HEK293 (cell line): ENCODE data around the gene RAMP3.

Source experiments
- CTCF ChIA-PET: fragments of 350-600 bp; formaldehyde crosslinking; extraction: SDS; loops from one replicate; lab custom pipeline; 2021; ENCODE audit warnings: antibody characterized with exemption; lab: Yijun Ruan, JAX
- POLR2A ChIA-PET: fragments of 300-600 bp; formaldehyde crosslinking; extraction: SDS; loops from one replicate; lab custom pipeline; 2020; ENCODE audit warnings: antibody characterized with exemption, inconsistent platforms; lab: Yijun Ruan, JAX
- H3K27ac ChIP-seq: fragments of 200-500 bp; sonication (Bioruptor generic); 2 replicates; pipeline ENCODE4 v1.5.1; 2014; ENCODE audit warnings: low read depth, low read length, control low read depth, inconsistent platforms; ENCODE audit errors: extremely low read depth
- H3K36me3 ChIP-seq, 2 experiments: fragments of 200-500 bp in 1 of 2; sonication (Bioruptor generic) in 1 of 2; 1 replicate in 1 of 2; 2 replicates in 1 of 2; pipeline ENCODE4 v1.5.1; 2014 to 2017; ENCODE audit warnings: inconsistent platforms in 2 of 2, low read length in 2 of 2; ENCODE audit not compliant: control insufficient read depth in 2 of 2, insufficient read depth in 1 of 2
- H3K4me1 ChIP-seq: fragments of 200-500 bp; sonication (Bioruptor generic); 2 replicates; pipeline ENCODE4 v1.5.1; 2014; ENCODE audit warnings: mild to moderate bottlenecking, low read length, inconsistent platforms; ENCODE audit not compliant: control insufficient read depth, insufficient read depth
- H3K4me3 ChIP-seq: 2 replicates; pipeline ENCODE4 v1.5.1; 2011; ENCODE audit warnings: low read depth, mild to moderate bottlenecking, control low read depth, low read length, moderate library complexity
- H3K9me3 ChIP-seq: fragments of 200-500 bp; sonication (Bioruptor generic); 2 replicates; pipeline ENCODE4 v1.5.1; 2014; ENCODE audit warnings: low read depth, low read length, inconsistent platforms; ENCODE audit not compliant: control insufficient read depth, insufficient read depth
- AEBP2 ChIP-seq: fragments of 450-650 bp; formaldehyde crosslinking; IDR thresholded peaks from 2 replicates; pipeline ENCODE4 v1.5.1; 2016; ENCODE audit warnings: missing biosample characterization, missing genetic modification characterization, borderline replicate concordance
- EGR2 ChIP-seq: fragments of 450-650 bp; formaldehyde crosslinking; IDR thresholded peaks from 2 replicates; pipeline ENCODE4 v1.5.1; 2016; ENCODE audit warnings: low read depth, missing biosample characterization, missing genetic modification characterization
- IKZF3 ChIP-seq: fragments of 450-650 bp; IDR thresholded peaks from 2 replicates; pipeline ENCODE4 v1.5.0; 2018; ENCODE audit warnings: missing biosample characterization, mild to moderate bottlenecking, missing genetic modification characterization, moderate library complexity
- MEIS1 ChIP-seq: sonication (generic); formaldehyde crosslinking; IDR thresholded peaks from 2 replicates; pipeline ENCODE4 v1.8.1; 2022; ENCODE audit warnings: missing genetic modification reagents, mild to moderate bottlenecking, borderline replicate concordance
- REPIN1 ChIP-seq: fragments of 450-650 bp; formaldehyde crosslinking; IDR thresholded peaks from 2 replicates; pipeline ENCODE4 v1.5.1; 2017; ENCODE audit warnings: missing biosample characterization, missing genetic modification characterization, low read depth
- ZBTB10 ChIP-seq: fragments of 450-650 bp; formaldehyde crosslinking; IDR thresholded peaks from 2 replicates; pipeline ENCODE4 v1.5.1; 2016; ENCODE audit warnings: missing biosample characterization, missing genetic modification characterization
- ZBTB44 ChIP-seq: fragments of 450-650 bp; IDR thresholded peaks from 2 replicates; pipeline ENCODE4 v1.5.1; 2018; ENCODE audit warnings: missing biosample characterization, mild to moderate bottlenecking, missing genetic modification characterization
- ZBTB48 ChIP-seq: fragments of 450-650 bp; formaldehyde crosslinking; IDR thresholded peaks from 2 replicates; pipeline ENCODE4 v1.5.1; 2016; ENCODE audit warnings: missing biosample characterization, missing genetic modification characterization
- ZFP69B ChIP-seq: fragments of 450-650 bp; formaldehyde crosslinking; IDR thresholded peaks from 2 replicates; pipeline ENCODE4 v1.5.1; 2016; ENCODE audit warnings: missing biosample characterization, missing genetic modification characterization
- ZNF138 ChIP-seq: fragments of 450-650 bp; formaldehyde crosslinking; IDR thresholded peaks from 2 replicates; pipeline ENCODE4 v1.5.1; 2016; ENCODE audit warnings: missing biosample characterization, missing genetic modification characterization, borderline replicate concordance
- ZNF140 ChIP-seq: fragments of 450-650 bp; formaldehyde crosslinking; IDR thresholded peaks from 2 replicates; pipeline ENCODE4 v1.5.1; 2016; ENCODE audit warnings: missing biosample characterization, missing genetic modification characterization
- ZNF18 ChIP-seq: fragments of 450-650 bp; formaldehyde crosslinking; IDR thresholded peaks from 2 replicates; pipeline ENCODE4 v1.5.1; 2016; ENCODE audit warnings: missing biosample characterization, missing genetic modification characterization
- ZNF48 ChIP-seq: fragments of 450-650 bp; formaldehyde crosslinking; IDR thresholded peaks from 2 replicates; pipeline ENCODE4 v1.5.1; 2016; ENCODE audit warnings: missing biosample characterization, missing genetic modification characterization
- ZNF610 ChIP-seq: fragments of 450-650 bp; formaldehyde crosslinking; IDR thresholded peaks from 2 replicates; pipeline ENCODE4 v1.5.1; 2016; ENCODE audit warnings: missing biosample characterization, missing genetic modification characterization, borderline replicate concordance
- ZNF624 ChIP-seq: fragments of 450-650 bp; formaldehyde crosslinking; IDR thresholded peaks from 2 replicates; pipeline ENCODE4 v1.5.1; 2017; ENCODE audit warnings: missing biosample characterization, missing genetic modification characterization
- ZNF777 ChIP-seq: fragments of 450-650 bp; formaldehyde crosslinking; IDR thresholded peaks from 2 replicates; pipeline ENCODE4 v1.5.1; 2017; ENCODE audit warnings: missing biosample characterization, missing genetic modification characterization, borderline replicate concordance
- ZSCAN18 ChIP-seq: fragments of 450-650 bp; formaldehyde crosslinking; IDR thresholded peaks from 2 replicates; pipeline ENCODE4 v1.5.1; 2016; ENCODE audit warnings: missing biosample characterization, missing genetic modification characterization

Gene RAMP3

GRCh38 chr7:45186261-45186813 is 28.7 kb downstream of the RAMP3 start:
- TF ChIP-seq ZNF624 (tag by site-specific recombination) = no peak
- TF ChIP-seq ZBTB44 (tag by site-specific recombination) = no peak
- H3K36me3 ChIP-seq = no peaks in the 10 kb centered on the region
- H3K9me3 ChIP-seq = no peaks in the 10 kb centered on the region
- CTCF ChIA-PET = no interaction called here
- H3K4me3 ChIP-seq = no peak overlapping the region
- no peak overlapping the region for H3K27ac ChIP-seq
- POLR2A ChIA-PET = no interaction called here
- no peaks in the 10 kb centered on the region for H3K4me1 ChIP-seq

GRCh38 chr7:45187089-45187945 is 29.7 kb downstream of the RAMP3 start:
- H3K9me3 ChIP-seq = no peaks in the 10 kb centered on the region
- CTCF ChIA-PET = no interaction called here
- H3K4me1 ChIP-seq = no peaks in the 10 kb centered on the region
- H3K4me3 ChIP-seq = no peak overlapping the region
- TF ChIP-seq ZBTB48 (tag by site-specific recombination) (no peak), EGR2 (tag by site-specific recombination) (0 out of 2 replicates have a peak, but pooled peaks have one; percentile 7)
- TF ChIP-seq, all 188 proteins: peak for 1
- Histone ChIP-seq H3K36me3 (no peaks in the 10 kb centered on the region), H3K27ac (no peak overlapping the region)
- POLR2A ChIA-PET = no interaction called here

GRCh38 chr7:45187946-45188411 is 30.4 kb downstream of the RAMP3 start:
- ChIA-PET CTCF (no interaction called here), POLR2A (no interaction called here)
- Histone ChIP-seq H3K27ac (no peak overlapping the region), H3K9me3 (no peaks in the 10 kb centered on the region), H3K4me3 (no peak overlapping the region), H3K36me3 (no peaks in the 10 kb centered on the region), H3K4me1 (no peaks in the 10 kb centered on the region)
- TF ChIP-seq ZBTB48 (tag by site-specific recombination) (no peak), ZNF48 (tag by site-specific recombination) (no peak), ZBTB10 (tag by site-specific recombination) (no peak), IKZF3 (tag by site-specific recombination) (no peak), ZSCAN18 (tag by site-specific recombination) (no peak), ZFP69B (tag by site-specific recombination) (no peak), ZNF777 (tag by site-specific recombination) (no peak), MEIS1 (CRISPR knock-in tag) (no peak), ZNF138 (tag by site-specific recombination) (no peak), ZNF18 (tag by site-specific recombination) (no peak), ZNF610 (tag by site-specific recombination) (no peak), AEBP2 (no peak), REPIN1 (tag by site-specific recombination) (no peak), ZNF140 (tag by site-specific recombination) (no peak)
